ENCODE results near the gene SLX9.

SLX9 gene

DNA sequence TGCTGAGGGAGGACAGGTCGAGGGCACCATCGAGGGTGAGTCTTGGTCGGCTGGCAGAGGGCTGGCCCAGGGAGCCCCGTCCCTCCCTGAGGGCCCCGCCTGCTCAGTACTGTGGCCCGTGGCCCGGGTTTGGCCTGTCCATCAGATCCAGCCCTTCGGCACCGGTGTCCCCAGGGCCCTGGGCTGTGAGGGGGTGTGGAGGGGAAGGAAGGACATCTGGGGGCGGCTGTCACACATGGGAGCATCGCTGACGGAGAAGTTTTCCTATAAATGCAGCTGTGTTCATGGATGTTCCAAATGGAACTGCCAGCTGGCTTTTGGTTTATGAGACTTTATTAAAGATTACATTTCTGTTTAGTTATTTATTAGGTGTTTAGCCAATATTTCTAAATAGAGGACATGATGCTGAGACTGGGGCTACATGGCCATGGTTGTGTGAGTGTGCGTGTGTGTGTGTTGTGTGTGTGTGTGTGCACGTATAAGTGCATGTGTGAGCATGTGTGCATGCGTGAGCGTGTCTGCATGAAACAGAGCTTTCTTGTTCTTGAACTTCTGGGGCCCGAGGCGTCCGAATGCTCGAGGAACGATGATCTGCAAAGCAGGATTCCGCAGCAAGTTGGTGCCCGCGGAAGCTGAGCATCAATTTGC, 54.3 kb downstream of the SLX9 start:
- DNase-seq = no peak

DNA sequence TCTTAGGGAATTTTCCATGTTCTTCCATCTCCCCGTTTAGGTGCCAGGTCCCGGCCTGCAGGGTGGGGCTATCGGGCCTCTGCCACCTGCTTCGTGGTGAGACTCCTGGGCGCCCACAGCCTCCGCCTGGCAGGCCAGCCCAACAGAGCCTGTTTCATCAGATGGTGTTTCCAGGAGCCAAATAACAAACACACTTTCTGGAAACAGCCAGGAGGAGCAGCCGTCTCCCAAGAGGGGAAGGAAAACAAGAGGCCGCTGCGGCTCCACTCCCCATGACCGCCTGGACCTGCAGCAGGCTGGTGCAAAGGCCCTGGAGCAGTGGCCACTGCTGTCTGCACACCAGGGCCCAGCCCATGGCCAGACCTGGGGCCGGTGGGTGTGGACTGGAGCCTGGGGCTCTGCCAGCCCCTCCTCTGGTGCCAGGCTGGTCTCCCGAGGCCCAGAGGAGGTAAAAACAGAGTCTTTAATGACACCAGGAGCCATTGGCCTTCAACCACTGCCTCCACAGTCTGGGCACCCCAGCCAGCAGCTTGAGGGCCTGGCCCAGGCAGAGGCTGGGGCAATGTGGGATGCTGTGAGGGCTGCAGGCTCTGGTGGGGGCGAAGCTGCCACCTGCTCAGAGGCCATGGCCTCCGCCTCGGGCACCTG, 55.0 kb downstream of the SLX9 start:
- DNase-seq = no peak

DNA sequence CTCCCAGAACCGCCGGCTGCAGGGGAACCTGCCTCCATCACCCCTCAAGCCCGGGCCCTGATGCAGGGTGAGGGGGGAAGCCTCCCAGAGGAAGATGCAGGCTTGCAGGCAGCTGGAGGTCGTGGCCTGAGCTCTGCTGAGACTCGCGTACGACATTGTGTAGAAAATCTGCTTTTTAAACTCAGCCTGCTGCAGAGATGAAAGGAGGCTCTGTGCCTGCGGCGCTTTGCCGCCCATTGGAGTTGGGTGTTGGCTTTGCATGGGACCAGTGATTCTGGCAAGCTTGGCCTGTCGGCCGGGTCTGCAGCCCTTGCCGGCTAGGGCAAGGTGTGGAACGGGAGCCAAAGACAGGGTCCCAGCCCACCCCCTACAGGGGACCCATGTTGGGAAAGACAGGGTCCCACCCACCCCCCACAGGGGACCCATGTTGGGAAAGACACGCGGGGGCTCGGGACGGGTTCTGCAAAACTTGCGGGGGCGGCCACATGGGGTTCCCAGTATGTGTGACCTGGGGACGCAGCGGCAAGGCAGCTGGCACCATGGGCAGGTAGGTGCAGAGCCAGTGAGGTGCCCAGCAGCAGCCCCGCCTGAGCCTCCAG, 55.6 kb downstream of the SLX9 start:
- DNase-seq = no peak

- no peak for DNase-seq
Measured at GRCh38 chr21:44996096-44996495, 56.3 kb downstream of the SLX9 start.

DNA sequence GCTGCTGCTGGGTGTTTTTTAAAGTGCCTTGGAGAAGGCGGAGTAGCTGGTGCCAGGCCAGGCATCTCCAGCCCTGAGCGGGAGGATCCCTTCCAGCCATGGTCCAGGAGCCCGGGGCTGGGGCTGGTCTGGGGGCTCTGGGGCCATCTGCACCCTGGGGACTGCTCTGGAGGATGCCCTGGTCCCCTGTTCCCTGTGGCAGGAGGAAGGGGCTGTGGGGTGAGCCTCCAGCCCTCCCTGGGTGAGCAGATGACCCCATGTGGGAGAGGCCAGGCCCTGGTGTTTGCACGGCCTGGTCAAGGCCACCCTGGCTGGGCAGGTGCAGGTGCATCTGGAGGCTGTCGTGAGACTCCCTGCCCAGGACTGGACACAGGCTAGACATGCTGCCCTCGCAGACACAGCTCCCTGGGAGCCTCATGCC, 56.7 kb downstream of the SLX9 start:
- DNase-seq = no peak

GRCh38 chr21:44996983-44997936, 57.4 kb downstream of the SLX9 start:
- DNase-seq = no peak

DNA sequence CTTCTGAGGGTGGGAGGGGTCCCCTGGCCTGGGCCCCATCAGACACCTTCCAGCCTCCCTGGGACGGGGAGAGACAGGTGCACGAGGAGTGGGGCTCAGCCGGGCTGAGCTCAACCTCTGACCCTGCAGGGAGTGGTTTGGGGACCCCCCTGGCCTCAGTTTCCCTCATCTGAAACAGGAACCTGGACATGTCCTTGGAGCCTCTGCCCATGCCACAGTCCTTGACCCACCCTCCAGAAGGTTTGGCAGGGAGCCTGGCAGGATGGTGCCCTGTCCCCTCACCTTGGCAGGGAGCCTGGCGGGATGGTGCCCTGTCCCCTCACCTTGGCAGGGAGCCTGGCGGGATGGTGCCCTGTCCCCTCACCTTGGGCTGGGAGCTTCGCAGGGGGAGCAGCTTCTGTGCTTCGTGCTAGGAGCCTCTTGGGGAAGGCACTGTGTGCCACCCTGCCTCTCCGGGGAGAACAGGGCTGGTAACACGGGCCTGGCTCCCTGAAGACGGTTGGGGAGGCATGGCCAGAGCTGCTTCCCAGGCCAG, 58.3 kb downstream of the SLX9 start:
- DNase-seq = no peak

- no peak for DNase-seq
Measured at GRCh38 chr21:44998621-44999427, 59.0 kb downstream of the SLX9 start.

GRCh38 chr21:44999428-44999971, 59.7 kb downstream of the SLX9 start:
- DNase-seq = no peak

- DNase-seq = no peak
Measured at GRCh38 chr21:44999972-45000636, 60.3 kb downstream of the SLX9 start.

DNA sequence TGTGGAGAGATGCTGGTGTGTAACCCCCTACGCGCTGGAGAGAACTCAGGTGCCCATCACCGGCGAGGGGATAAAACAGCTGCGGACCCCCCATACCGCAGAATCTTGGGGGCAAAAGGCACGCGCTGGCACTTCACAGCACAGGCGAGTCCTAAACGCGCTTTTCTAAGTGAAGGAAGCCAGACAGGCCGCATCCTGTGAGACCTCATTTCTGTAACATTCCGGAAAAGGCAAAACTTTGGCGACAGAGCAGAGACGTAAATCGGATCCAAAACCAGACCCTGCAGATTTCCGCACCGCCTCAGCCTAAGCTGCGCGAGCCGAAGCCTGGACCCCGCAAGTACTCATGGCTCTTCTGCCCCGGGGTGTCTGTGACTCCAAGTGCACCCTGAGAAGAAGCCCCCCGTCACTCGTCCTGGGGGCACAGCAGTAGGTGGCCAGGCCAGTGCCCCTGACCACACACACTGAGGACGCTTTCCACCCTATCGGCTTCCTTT, 60.9 kb downstream of the SLX9 start:
- DNase-seq = no peak

GRCh38 chr21:45001134-45002095, 61.6 kb downstream of the SLX9 start:
- DNase-seq = no peak

DNA sequence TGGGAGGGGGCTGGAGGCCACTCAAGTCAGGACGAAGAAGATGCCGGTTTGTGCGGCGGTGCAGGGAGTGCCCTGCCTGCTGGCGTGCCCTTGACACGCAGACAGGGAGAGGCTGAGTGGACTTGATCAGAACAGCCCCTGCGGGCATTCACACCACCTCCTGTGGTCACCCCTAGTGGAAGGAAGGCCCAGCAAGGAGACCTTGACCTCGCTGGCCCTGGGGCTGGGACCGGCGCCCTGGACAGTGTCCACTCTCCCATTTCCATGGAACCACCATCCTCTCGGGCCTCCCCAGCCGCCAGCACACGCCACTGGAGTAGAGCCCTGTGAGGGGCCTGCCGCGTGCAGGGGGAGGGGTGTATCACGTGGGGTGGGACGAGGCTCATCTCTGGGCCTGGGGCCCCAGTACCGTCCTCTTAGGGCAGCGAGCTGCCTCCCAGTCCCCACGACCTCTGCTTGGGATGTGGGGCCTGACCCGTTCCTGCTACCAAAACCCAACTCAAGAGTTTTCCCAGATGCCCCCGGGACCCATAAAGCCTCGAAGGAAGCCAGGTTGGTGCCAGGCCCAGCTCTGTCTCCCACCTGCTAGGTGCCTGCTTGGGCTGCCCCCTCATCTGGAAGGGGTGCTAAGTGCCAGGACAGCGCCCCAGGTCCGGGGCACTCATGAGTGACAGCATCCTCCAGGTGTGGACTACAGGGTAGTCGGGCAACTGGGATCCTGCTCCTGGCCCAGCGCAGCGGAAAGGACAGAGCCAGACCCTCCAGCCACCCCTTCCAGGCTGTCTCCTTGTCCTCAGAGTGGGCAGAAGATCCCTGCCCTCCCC, 62.8 kb downstream of the SLX9 start:
- DNase-seq = no peak

GRCh38 chr21:45003331-45004058, 63.7 kb downstream of the SLX9 start:
- DNase-seq = no peak

- no peak for DNase-seq
Measured at GRCh38 chr21:45004059-45004422, 64.2 kb downstream of the SLX9 start.

DNA sequence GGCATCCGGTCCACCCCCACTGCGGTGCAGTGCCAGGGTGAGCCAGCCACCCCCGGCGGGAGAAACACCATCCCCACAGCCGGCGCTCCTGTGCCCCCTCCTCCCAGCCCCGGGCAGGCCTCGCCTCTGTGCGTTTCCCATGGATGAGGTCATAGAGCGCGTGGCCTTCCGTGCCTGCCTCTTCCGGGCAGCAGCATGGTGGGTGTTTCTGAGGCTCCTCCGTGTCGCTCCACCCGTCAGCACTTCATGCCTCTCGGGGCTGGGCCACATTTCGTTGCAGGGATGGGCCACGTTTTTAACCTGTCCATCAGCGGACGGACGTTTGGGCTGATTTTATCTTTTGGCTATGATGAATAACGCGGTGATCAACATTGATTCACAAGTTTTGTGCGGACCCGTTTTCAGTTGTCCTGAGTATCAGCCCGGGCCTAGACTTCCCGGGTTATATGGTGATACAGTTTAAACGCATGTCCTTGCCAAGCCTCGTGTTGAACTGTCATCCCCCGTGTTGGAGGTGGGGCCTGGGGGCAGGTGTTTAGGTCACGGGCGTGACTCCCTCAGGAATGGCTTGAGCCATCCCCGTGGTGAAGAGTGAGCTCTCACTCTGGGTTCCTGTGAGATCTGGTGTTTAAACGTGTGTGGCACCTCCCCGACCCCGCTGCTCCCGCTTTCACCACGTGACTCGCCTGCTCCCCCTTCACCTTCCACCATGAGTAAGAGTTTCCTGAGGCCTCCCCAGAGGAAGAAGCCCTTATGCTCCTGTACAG, 64.8 kb downstream of the SLX9 start:
- DNase-seq = no peak

DNA sequence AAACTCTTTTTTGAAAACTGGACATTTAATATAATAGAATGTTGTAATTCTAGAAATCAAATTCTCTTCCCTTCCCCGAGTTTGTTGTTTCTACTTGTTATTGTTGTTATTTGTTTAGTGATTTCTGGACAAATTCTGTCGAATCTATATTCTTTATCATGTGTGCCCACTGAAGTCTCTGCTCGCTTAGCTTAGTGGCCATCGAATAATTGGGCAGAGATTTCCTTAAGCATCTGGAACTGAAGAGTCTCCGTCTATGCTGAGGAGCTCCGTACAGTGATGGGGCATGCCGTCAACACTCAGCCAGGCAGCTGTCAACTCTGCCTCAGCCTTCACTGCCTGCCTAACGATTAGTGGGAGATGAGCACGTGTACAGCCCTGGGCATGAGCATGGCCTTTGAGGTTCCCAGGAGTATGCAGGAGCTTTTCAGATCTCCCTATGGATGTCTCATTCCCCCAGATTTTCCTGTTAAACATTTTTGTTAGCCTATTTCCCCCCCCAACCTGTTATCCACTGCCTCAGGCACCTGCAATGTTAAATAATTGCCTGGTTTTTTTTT, 66.8 kb downstream of the SLX9 start:
- DNase-seq = no peak
